A549 (cell line): Measurements from ENCODE around the gene KISS1.

Experiments used
- BHLHE40 ChIP-seq: IDR thresholded peaks from 2 replicates; pipeline ENCODE4 v1.6.1; 2012; ENCODE audit warnings: low read depth, low read length, inconsistent platforms
- CEBPB ChIP-seq, 2 experiments: fragments of >200 bp in 1 of 2; sonication (Bioruptor Twin) in 1 of 2; formaldehyde crosslinking in 1 of 2; IDR thresholded peaks; 2 replicates each; pipeline ENCODE4 v1.6.1; 2012 to 2016
- CTCF ChIP-seq: fragments of >200 bp; sonication (Bioruptor Twin); formaldehyde crosslinking; IDR thresholded peaks from 3 replicates; pipeline ENCODE4 v1.5.1; 2016
- FOXS1 ChIP-seq: fragments of 250-450 bp; sonication (Bioruptor Pico); IDR thresholded peaks from 2 replicates; pipeline ENCODE4 v1.5.0; 2020; ENCODE audit warnings: mild to moderate bottlenecking, moderate library complexity
- MAX ChIP-seq: IDR thresholded peaks from 2 replicates; pipeline ENCODE4 v1.6.1; 2012
- POLR2A ChIP-seq: IDR thresholded peaks from 2 replicates; pipeline ENCODE4 v1.6.1; 2012; ENCODE audit warnings: mild to moderate bottlenecking, low read length
- RAD21 ChIP-seq, 2 experiments: fragments of >200 bp in 1 of 2; sonication (Bioruptor Twin) in 1 of 2; formaldehyde crosslinking in 1 of 2; IDR thresholded peaks in 1 of 2; conservative IDR thresholded peaks in 1 of 2; 2 replicates in 1 of 2; 3 replicates in 1 of 2; pipeline ENCODE4 v1.6.1; 2012 to 2018; ENCODE audit warnings: inconsistent platforms in 1 of 2
- RFX5 ChIP-seq: fragments of 450-650 bp; IDR thresholded peaks from 2 replicates; pipeline ENCODE4 v1.7.1; 2014; ENCODE audit warnings: antibody characterized with exemption, mild to moderate bottlenecking, moderate library complexity
- ZFP36 ChIP-seq: fragments of 450-650 bp; IDR thresholded peaks from 2 replicates; pipeline ENCODE4 v1.6.1; 2014; ENCODE audit warnings: borderline replicate concordance; ENCODE audit not compliant: partially characterized antibody

GRCh38 chr1:204155881-204156280 lies 40.4 kb downstream of the KISS1 start:
- TF ChIP-seq FOXS1 (CRISPR knock-in tag) (no peak), CEBPB (IDR thresholded peaks at IDR 0.05) (no peak), RFX5 (no peak), CTCF (no peak), ZFP36 (no peak), RAD21 (conservative IDR thresholded peaks at IDR 0.05 in 1 of 2, IDR thresholded peaks at IDR 0.05 in 1 of 2) (no peak), BHLHE40 (no peak), POLR2A (no peak), MAX (no peak)
